ENCODE results near the gene THUMPD3. TPM values are rescaled to one million over a fixed set of nuclear protein-coding genes. Genes with fewer than 3 reads are reported as not detected.

The THUMPD3 gene
- total RNA-seq, 4 donors from 2014 or later = 31.8 to 42.3 (median 34.5) TPM

GRCh38 chr3:9403463-9403862 is 40.6 kb downstream of the THUMPD3 start:
- H3K27me3 ChIP-seq = no peaks in the 10 kb centered on the region
- no peak for DNase-seq
- WGBS, 2 donors = 71 to 77% methylated on average over 2 of the region's 2 CpGs
- no peaks in the 10 kb centered on the region for H3K36me3 ChIP-seq
- H3K27ac ChIP-seq = no peak overlapping the region
- TF ChIP-seq POLR2A (IDR thresholded peaks at IDR 0.05) = no peak
- TF ChIP-seq, protein P1, sequence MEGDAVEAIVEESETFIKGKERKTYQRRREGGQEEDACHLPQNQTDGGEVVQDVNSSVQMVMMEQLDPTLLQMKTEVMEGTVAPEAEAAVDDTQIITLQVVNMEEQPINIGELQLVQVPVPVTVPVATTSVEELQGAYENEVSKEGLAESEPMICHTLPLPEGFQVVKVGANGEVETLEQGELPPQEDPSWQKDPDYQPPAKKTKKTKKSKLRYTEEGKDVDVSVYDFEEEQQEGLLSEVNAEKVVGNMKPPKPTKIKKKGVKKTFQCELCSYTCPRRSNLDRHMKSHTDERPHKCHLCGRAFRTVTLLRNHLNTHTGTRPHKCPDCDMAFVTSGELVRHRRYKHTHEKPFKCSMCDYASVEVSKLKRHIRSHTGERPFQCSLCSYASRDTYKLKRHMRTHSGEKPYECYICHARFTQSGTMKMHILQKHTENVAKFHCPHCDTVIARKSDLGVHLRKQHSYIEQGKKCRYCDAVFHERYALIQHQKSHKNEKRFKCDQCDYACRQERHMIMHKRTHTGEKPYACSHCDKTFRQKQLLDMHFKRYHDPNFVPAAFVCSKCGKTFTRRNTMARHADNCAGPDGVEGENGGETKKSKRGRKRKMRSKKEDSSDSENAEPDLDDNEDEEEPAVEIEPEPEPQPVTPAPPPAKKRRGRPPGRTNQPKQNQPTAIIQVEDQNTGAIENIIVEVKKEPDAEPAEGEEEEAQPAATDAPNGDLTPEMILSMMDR (IDR thresholded peaks at IDR 0.05) = no peak
- H3K9me3 ChIP-seq = no peaks in the 10 kb centered on the region
- H3K4me3 ChIP-seq (replicated peaks in 1 of 3) = no peak overlapping the region
- intact Hi-C loops (cut with DNase I) = no loop called here
- peaks cover 64 to 70% of the 10 kb centered on the region in 2 donors for H3K4me1 ChIP-seq

- Histone ChIP-seq H3K4me3 (replicated peaks in 1 of 3) (no peak overlapping the region), H3K27ac (no peak overlapping the region), H3K4me1 (peaks cover 61 to 71% of the 10 kb centered on the region in 2 donors), H3K9me3 (no peaks in the 10 kb centered on the region), H3K36me3 (no peaks in the 10 kb centered on the region), H3K27me3 (no peaks in the 10 kb centered on the region)
- WGBS, 2 donors = 23 to 39% methylated on average over 1 of the region's 1 CpG
- no peak for DNase-seq
- intact Hi-C loops (cut with DNase I) = no loop called here
- TF ChIP-seq, protein P1 (IDR thresholded peaks at IDR 0.05) = peak in 1 of 6 experiments; percentile 6
- no peak for TF ChIP-seq POLR2A (IDR thresholded peaks at IDR 0.05)
Measured at GRCh38 chr3:9404680-9405079, 41.8 kb downstream of the THUMPD3 start.

GRCh38 chr3:9405756-9406155 is 42.9 kb downstream of the THUMPD3 start:
- Histone ChIP-seq H3K4me3 (replicated peaks in 1 of 3) (no peak overlapping the region), H3K9me3 (no peaks in the 10 kb centered on the region), H3K4me1 (peaks cover 51 to 60% of the 10 kb centered on the region in 2 donors), H3K36me3 (no peaks in the 10 kb centered on the region), H3K27me3 (no peaks in the 10 kb centered on the region), H3K27ac (no peak overlapping the region)
- TF ChIP-seq, protein P1 (IDR thresholded peaks at IDR 0.05) = no peak
- no peak for TF ChIP-seq POLR2A (IDR thresholded peaks at IDR 0.05)
- DNase-seq = no peak
- intact Hi-C loops (cut with DNase I) = no loop called here
- WGBS, 2 donors = 78 to 80% methylated on average over 3 of the region's 3 CpGs

DNA sequence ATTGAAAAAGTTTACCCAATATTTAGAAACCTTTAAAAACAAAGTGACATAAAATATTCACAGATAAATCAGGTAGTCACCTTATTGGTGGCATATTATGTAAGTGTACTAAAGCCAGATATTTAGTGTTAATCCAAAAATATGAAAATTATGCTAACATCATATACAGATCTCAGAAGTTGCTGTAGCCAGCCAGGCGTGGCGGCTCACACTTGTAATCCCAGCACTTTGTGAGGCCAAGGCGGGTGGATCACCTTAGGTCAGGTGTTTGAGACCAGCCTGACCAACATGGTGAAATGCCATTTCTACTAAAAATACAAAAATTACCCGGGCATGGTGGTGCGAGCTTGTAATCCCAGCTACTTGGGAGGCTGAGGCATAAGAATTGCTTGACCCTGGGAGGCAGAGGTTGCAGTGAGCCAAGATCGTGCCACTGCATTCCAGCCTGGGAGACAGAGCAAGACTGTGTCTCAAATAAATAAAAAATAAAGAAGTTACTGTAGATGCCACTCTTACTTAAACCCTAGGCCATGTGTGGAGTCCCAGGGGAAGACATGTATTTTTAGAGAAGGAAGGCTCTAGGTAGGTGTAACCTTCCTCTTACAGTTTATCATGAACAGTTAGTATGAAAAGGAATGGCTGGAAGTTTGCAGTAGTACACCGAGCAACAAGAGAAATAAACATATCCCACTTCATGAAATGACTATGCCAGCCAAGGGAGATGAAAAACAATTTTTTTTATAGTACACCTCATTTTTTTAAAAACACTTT is 44.2 kb downstream of the THUMPD3 start:
- Histone ChIP-seq H3K9me3 (no peaks in the 10 kb centered on the region), H3K27me3 (no peaks in the 10 kb centered on the region), H3K4me3 (replicated peaks in 1 of 3) (no peak overlapping the region), H3K4me1 (peaks cover 38 to 59% of the 10 kb centered on the region in 2 donors), H3K27ac (no peak overlapping the region), H3K36me3 (no peaks in the 10 kb centered on the region)
- intact Hi-C loops (cut with DNase I) = no loop called here
- no peak for DNase-seq
- 81 to 83% methylated on average over 7 of the region's 7 CpGs for WGBS, 2 donors
- TF ChIP-seq POLR2A (IDR thresholded peaks at IDR 0.05) = no peak
- TF ChIP-seq, protein P1 (IDR thresholded peaks at IDR 0.05) = no peak

DNA sequence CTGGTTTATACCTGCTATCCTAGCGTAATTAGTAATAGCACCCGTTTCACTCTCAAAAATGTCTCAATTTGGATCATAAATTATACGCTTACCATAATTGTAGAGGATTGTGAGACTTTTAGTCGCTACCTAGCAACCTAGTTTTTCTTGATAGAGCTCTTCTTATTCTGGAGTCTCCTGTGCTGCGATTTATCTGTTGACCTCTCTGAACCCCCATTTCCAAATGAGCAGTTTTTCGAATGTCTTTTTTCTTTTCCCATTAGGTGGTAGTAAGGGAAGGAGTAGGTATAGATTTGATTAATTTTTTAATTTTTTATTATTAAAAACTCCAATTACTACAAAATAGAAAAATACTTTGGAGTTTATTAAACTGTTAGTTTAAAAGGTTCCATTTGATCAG is 45.2 kb downstream of the THUMPD3 start:
- Histone ChIP-seq H3K9me3 (no peaks in the 10 kb centered on the region), H3K36me3 (no peaks in the 10 kb centered on the region), H3K4me1 (peaks cover 28 to 58% of the 10 kb centered on the region in 2 donors), H3K4me3 (replicated peaks in 1 of 3) (no peak overlapping the region), H3K27me3 (no peaks in the 10 kb centered on the region), H3K27ac (no peak overlapping the region)
- TF ChIP-seq POLR2A (IDR thresholded peaks at IDR 0.05) = no peak
- TF ChIP-seq, protein P1 (IDR thresholded peaks at IDR 0.05) = no peak
- WGBS, 2 donors = 94 to 96% methylated on average over 6 of the region's 6 CpGs
- intact Hi-C loops (cut with DNase I) = no loop called here
- DNase-seq = no peak
